ENCODE results near the gene FGR. TPM values are rescaled to one million over a fixed set of nuclear protein-coding genes. Genes with fewer than 3 reads are reported as not detected.

Gene FGR
- polyA plus RNA-seq, 1 of the 3 experiments (the other 2 are of a cell fraction), result not detected

Small RNA genes within 50 kb of the gene (small RNA-seq; reads per million reads assigned to genes)
- 0 reads per million in 7 experiments for gene AL031729.1
- 0 reads per million in 7 experiments for gene RNU6-949P

Other genes starting within 250 kb of the FGR start
- gene GPR3, start 242.6 kb downstream of the FGR start, polyA plus RNA-seq (2012; rRNA removed), result 5.8 and 6.0 TPM in 2 replicates
- gene WASF2, start 145.0 kb downstream of the FGR start, polyA plus RNA-seq (2012; rRNA removed), result 23.0 and 27.1 TPM in 2 replicates
- gene AHDC1, start 31.0 kb downstream of the FGR start, polyA plus RNA-seq (2012; rRNA removed), result 3.1 and 8.5 TPM in 2 replicates
- 29.0 and 35.6 TPM in 2 replicates for gene IFI6, start 37.0 kb upstream of the FGR start, polyA plus RNA-seq (2012; rRNA removed)
- gene FAM76A, start 90.8 kb upstream of the FGR start, polyA plus RNA-seq (2012; rRNA removed), result 2.9 and 4.2 TPM in 2 replicates
- gene STX12, start 138.0 kb upstream of the FGR start, polyA plus RNA-seq (2012; rRNA removed), result 12.4 and 12.9 TPM in 2 replicates
- 41.8 and 55.4 TPM in 2 replicates for gene PPP1R8, start 195.6 kb upstream of the FGR start, polyA plus RNA-seq (2012; rRNA removed)
- 4.1 and 4.9 TPM in 2 replicates for gene THEMIS2, start 237.4 kb upstream of the FGR start, polyA plus RNA-seq (2012; rRNA removed)